DMS79 (cell line): ENCODE results near the gene MAML1.

ENCODE experiments used
- DNase-seq: peaks from one replicate; lab custom pipeline; 2025; lab: John Stamatoyannopoulos, UW

The MAML1 gene

DNA sequence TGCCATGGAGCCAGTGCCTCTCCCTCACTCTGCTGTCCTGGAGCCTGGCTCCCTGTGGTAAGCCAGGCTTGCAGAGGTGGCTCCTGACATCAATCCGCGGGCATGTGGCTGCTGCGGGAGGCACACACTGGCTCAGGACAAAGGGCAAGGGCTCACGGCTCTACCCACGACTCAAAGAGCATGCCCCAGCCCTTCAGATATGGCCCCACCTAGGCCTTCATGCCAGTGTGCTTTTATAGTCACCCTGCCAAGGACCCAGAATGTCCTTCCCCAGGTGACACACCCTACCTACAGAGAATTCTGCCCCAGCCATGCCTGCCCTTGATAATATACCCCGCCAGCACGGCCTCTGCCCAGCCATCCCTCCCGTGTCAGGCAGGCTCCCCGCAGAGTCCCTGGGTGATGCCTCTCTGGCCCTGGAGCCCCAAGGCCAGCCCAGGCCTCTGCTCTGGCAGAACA, 72.5 kb downstream of the MAML1 start:
- no peak for DNase-seq

GRCh38 chr5:179805529-179806249, 73.1 kb downstream of the MAML1 start:
- DNase-seq = no peak

DNA sequence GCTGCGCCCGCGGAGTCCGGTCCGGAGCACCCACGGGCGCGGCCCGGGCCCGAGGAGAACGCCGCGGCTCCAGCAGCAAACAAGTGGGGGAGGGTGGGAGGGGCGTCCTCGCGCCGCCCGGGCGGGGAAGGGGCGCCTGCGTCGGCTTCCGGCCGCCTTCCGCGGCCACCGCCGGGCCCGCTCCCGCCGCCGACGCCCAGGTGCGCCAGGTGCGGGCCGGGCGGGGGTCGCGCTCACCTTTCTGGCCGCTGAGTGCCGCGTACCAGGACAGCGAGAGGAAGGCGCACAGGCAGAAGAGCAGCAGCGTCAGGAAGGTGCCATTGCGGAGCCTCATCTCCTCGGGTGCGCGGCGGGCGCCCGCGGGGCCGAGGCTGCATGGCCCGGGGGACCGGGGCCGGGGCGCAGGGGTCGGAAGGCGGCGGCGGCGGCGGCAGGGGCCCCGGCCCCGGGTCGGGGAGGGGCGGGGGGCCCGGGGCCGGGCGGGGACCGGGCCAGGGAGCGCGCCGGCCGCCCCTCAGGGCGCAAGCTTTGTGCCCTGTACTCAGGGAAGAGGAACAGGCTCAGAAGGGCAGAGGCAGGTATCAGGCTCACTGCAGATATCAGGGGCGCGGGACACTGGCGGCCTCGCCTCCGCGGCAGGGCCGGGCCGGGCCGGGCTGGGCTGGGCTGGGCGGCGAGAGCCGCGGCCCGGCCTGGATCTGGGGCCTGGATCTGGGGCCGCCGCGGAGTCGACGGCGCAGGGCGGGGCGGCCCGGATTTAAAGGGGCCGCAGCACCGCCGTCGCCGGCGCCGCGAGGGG, 73.8 kb downstream of the MAML1 start, which contains the start of gene MGAT4B:
Gene MGAT4B, minus strand, starts transcription at position 617 of the 799 bp plus-strand sequence. Its CDS starts 283 bp downstream, at position 334.
- DNase-seq = peak; percentile 10

DNA sequence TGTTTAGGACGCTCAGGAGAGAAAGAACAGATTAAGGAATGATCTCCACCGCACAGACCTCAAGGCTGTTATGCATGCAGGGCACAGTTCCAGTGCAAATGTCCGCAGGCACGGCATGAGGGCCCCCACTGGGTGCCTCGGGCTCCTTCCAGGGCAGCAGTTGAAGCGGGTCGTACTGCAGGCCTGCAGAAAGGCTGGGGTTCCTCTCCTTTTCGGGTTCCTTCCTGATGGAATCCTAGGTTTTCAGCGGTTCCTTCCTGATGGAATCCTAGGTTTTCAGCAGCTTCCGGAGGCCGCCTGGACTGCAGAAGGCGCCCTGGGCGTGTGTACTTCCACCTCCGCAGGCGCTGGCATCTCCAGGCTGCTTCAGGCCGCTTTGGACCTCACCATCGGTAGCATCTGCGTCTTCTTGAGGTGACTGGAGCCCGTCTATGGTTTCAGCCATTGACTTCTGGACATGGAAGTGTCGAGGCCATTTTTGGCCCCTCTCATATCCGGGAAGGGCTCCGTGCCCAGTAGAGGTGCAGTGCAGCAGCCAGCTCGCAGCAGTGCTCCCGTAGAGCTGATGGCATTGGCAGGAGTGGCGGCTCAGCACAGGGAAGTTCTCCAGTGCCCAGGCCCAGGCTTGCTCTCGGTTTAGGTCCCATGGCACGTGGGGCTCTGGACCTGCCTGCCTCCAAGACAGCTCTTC, 79.7 kb downstream of the MAML1 start:
- no peak for DNase-seq

- DNase-seq = no peak
Observed at GRCh38 chr5:179812997-179813607, 80.5 kb downstream of the MAML1 start.

GRCh38 chr5:179814090-179814489, 81.5 kb downstream of the MAML1 start:
- DNase-seq = no peak

DNA sequence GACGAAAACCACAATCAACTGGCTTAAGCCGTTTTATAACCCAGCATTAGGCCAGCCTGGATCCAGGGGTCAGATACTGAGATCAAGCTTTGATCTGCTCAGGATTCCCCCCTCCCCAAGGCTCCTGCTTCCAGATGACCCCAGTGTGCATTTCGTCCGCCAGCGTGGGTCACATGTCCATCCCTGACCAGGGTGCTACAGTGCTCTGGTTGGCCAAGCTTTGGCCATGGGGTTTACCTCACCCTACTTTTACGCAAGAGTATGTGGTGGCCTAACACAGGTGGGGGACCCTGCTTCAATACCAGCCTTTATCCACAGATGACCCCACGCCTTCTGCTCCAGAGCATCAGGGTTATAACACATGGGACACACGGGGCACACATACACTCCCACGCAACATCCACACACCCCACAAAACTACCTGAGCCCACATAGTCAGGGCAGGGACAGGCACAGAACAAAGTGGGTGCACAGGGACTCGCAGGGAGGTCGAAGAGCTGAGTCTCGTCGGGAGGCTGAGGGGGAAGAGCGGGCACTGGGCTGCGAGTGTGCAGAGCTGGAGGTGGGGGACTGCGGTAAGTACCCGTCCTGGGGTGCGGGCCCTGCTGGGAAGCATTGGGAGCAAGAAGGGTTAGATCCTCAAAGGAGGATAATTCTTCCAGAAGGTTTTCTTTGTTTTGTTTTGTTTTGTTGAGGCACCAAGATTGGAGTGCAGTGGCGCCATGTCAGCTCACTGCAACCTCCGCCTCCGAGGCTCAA, 83.0 kb downstream of the MAML1 start:
- DNase-seq = no peak

GRCh38 chr5:179816401-179816795, 83.8 kb downstream of the MAML1 start:
- no peak for DNase-seq

GRCh38 chr5:179816796-179817469, 84.3 kb downstream of the MAML1 start:
- DNase-seq = no peak

DNA sequence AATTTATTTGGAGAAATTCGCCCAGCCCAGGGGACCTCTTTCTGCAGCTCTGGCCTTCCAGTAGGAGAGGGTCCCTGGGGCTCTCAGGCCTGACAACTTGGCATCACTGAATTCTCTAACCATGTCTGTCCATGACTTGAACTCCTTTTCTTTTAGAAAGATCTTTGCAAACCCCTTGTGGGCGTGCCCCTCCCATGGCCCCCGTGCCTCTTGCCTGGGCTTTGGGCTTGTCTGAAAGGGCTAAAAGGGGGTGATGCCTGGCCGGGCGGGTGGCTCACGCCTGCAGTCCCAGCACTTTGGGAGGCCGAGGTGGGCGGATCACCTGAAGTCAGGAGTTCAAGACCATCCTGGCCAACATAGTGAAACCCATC, 84.8 kb downstream of the MAML1 start:
- DNase-seq = no peak

DNA sequence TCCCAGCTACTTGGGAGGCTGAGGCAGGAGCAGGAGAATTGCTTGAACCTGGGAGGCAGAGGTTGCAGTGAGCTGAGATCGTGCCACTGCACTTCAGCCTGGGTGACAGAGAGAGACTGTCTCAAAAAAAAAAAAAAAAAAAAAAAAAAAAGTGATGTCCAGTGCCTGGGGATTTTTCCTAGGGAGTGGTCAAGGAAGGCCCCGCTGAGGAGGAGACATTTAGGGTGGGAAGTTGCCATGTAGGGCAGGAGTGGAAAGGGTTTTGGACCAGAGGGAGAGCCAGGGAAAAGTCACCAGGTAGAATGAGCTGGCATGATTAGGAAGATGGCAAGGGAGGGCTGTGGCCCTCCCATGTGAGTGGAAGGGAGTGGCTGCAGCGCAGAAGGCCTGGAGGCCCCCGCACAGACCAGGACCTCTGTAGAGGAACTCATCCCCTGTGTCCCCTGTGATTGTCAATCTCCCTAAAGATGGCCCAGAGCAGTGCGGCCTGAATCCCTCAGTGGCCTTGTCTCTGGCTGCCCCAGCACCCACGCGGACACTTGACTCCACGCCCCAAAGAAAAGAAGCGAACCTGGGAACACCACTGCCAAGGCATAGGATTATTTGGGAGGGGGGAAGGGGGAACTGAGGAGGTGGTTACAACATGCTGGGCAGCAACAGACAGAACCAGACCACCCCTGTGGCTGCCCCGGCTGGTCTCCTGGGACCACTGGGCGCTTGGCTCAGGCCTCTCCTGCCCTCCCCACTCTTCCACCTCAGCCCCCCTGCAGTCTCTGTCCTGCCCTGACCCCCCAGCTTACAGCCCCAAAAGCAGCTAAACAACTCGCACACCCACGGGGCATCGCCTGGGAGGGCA, 85.5 kb downstream of the MAML1 start:
- no peak for DNase-seq

GRCh38 chr5:179818746-179819295, 86.2 kb downstream of the MAML1 start:
- peak; percentile 59 for DNase-seq

- peak; percentile 38 for DNase-seq
Observed at GRCh38 chr5:179819296-179820126, 86.9 kb downstream of the MAML1 start.

GRCh38 chr5:179820127-179820482, 87.5 kb downstream of the MAML1 start:
- no peak for DNase-seq

DNA sequence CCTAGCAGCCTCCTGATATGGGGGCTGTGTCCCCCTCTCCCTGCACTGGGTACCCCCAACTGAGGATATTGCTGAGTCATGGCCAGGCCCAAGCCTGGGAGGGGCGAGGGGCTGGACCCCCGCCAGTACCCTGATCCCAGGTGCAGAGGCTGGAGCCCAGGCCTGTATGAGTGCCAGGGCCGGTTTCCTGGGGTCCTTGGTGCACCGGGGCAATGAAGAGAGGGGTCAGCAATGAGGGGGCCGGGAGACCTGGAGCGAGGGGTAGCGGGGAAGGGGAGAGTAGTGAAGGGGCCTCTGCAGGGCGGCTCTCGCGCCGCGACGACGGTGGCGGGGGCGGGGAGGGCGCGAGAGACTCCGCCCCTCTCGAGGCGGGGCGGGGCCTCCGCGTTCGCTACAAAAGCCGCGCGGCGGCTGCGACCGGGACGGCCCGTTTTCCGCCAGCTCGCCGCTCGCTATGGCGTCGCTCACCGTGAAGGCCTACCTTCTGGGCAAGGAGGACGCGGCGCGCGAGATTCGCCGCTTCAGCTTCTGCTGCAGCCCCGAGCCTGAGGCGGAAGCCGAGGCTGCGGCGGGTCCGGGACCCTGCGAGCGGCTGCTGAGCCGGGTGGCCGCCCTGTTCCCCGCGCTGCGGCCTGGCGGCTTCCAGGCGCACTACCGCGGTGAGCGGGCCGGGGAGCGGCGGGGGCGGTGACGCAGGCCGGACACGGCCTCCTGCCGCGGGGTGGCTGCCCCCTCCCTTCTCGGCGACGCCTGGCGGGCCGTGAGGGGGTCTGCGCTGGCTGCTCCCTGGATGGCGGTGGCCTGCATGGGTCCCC, 88.1 kb downstream of the MAML1 start, which contains the start of gene SQSTM1:
Gene SQSTM1, plus strand, starts transcription at position 423 of the 815 bp plus-strand sequence. Its CDS starts 32 bp downstream, at position 455.
- DNase-seq = peak; percentile 31

DNA sequence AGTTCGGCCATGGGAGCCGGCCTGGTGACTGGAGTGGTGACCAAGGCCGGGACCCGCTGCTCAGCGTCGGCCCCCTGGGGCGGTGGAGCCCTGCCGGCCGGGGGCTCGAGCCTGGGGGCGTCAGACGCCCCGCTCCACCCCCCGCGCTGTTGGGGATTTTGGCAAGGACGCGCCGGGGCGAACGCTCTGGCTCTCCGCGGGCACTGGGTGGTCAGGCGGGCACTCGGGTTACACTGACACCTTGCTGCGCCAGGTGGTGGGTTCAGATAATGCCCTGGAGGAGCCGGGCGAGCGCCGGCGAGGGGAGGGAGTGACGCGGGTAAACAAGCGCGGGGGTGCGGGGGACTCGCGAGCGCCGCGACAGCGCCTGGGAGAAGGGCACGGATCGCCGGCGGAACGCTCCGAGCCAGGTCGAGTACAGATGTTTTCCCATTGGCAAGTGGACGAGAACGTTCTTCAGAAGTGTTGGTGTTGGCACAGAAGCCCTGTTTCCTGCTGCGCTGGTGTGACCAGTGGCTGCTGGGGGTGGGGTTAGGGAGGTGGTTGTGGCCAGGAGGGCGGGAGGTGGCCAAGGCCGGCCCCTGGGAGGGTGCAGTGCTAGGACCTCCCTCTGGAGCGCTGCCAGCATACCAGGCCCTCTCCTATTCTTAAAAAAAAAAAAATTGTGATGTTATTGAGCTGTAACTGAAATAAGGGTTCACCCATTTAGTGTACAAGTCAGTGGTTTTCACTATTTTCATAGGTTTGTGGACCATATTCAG, 88.9 kb downstream of the MAML1 start:
- DNase-seq = peak; percentile 86

DNA sequence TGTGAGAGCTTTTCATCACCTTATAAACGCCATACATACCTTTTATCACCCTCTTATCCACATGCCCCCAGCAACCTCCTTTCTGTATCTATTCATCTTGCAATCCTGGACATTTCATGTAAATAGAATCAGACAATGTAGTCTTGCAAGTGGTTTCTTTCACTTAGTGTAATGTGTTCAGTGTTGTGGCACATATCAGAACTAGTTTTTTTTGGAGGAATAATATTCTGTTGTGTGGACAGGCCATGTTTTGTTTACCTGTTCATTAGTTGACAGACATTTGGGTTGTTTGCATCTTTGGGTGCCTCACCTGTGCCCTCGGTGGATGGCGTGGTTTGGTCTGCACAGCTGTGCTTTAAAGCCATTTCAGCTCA, 89.4 kb downstream of the MAML1 start:
- no peak for DNase-seq
